CD14-positive monocyte (primary cell): ENCODE measurements around the gene TTC16. TPM values are rescaled to one million over a fixed set of nuclear protein-coding genes. Genes with fewer than 3 reads are reported as not detected.
A peak's percentile ranks its signal among the peaks of the same experiment; 100 is the strongest.

Experiments used
- DNase-seq, 3 donors: peaks; one replicate each; pipeline ENCODE4 v3.0.0-alpha.2; 2011 to 2022
- H2AFZ ChIP-seq: 2 replicates; pipeline ENCODE4 v1.6.0; 2012; ENCODE audit warnings: mild to moderate bottlenecking, low read depth, low read length, inconsistent platforms; ENCODE audit not compliant: insufficient read depth, poor library complexity, severe bottlenecking
- H3K27ac ChIP-seq, 2 donors: 1 replicate in 1 of 2; 2 replicates in 1 of 2; pipeline ENCODE4 v1.5.1; 2012 to 2013; ENCODE audit warnings: low read length in 2 of 2, control low read depth in 1 of 2, inconsistent platforms in 1 of 2, low read depth in 1 of 2, mild to moderate bottlenecking in 1 of 2
- H3K27me3 ChIP-seq, 2 donors: one replicate each; pipeline versions ENCODE4 v1.6.0 to v1.6.1; 2011 to 2013; ENCODE audit warnings: low read length in 2 of 2; ENCODE audit not compliant: control insufficient read depth in 2 of 2, insufficient read depth in 2 of 2
- H3K36me3 ChIP-seq, 2 donors: replicated peaks in 1 of 2; 1 replicate in 1 of 2; 2 replicates in 1 of 2; pipeline versions ENCODE4 v1.5.1 to v1.6.1; 2012 to 2013; ENCODE audit warnings: low read length in 2 of 2, control low read depth in 1 of 2, inconsistent platforms in 1 of 2, mild to moderate bottlenecking in 1 of 2; ENCODE audit not compliant: insufficient read depth in 2 of 2, control insufficient read depth in 1 of 2
- H3K4me1 ChIP-seq, 2 donors: 1 replicate in 1 of 2; 2 replicates in 1 of 2; pipeline versions ENCODE4 v1.5.1 to v1.6.1; 2012 to 2013; ENCODE audit warnings: low read length in 2 of 2, control low read depth in 1 of 2, inconsistent platforms in 1 of 2, mild to moderate bottlenecking in 1 of 2, moderate library complexity in 1 of 2; ENCODE audit not compliant: insufficient read depth in 2 of 2, control insufficient read depth in 1 of 2
- H3K4me2 ChIP-seq: replicated peaks from 2 replicates; pipeline ENCODE3; 2012; ENCODE audit warnings: low read length, moderate library complexity, mild to moderate bottlenecking; ENCODE audit not compliant: poor library complexity, severe bottlenecking; ENCODE audit errors: extremely low read depth
- H3K4me3 ChIP-seq, 3 experiments: fragments of 200-600 bp in 1 of 3; sonication (generic) in 1 of 3; replicated peaks in 1 of 3; 1 replicate in 2 of 3; 2 replicates in 1 of 3; pipeline ENCODE4 v1.5.1; 2011 to 2013; ENCODE audit warnings: low read length in 3 of 3, mild to moderate bottlenecking in 3 of 3, control low read depth in 2 of 3, low read depth in 2 of 3, inconsistent platforms in 1 of 3, moderate library complexity in 1 of 3
- H3K79me2 ChIP-seq: 2 replicates; pipeline ENCODE4 v1.6.0; 2012; ENCODE audit warnings: mild to moderate bottlenecking, control low read depth, inconsistent platforms, low read length, moderate library complexity; ENCODE audit not compliant: insufficient read depth
- H3K9ac ChIP-seq: 2 replicates; pipeline ENCODE4 v1.6.0; 2017; ENCODE audit warnings: low read length, mild to moderate bottlenecking; ENCODE audit not compliant: insufficient read depth, poor library complexity, severe bottlenecking
- H3K9me3 ChIP-seq, 2 donors: replicated peaks in 1 of 2; 1 replicate in 1 of 2; 2 replicates in 1 of 2; pipeline versions ENCODE4 v1.5.1 to v1.6.1; 2012 to 2013; ENCODE audit warnings: low read length in 2 of 2, control low read depth in 1 of 2; ENCODE audit not compliant: control insufficient read depth in 1 of 2, insufficient read depth in 1 of 2
- H4K20me1 ChIP-seq: 2 replicates; pipeline ENCODE4 v1.6.0; 2012; ENCODE audit warnings: mild to moderate bottlenecking, low read length, control low read depth, moderate library complexity; ENCODE audit not compliant: insufficient read depth
- H3K27ac Mint-ChIP-seq, 7 donors: one replicate each; pipeline ENCODE4 v1.8.0; 2020; ENCODE audit warnings: mild to moderate bottlenecking in 7 of 7, mixed read lengths in 7 of 7, moderate library complexity in 6 of 7, inconsistent platforms in 2 of 7
- H3K27me3 Mint-ChIP-seq, 3 donors: one replicate each; pipeline ENCODE4 v1.8.0; 2021 to 2022; ENCODE audit warnings: low read depth in 3 of 3, mild to moderate bottlenecking in 3 of 3, mixed read lengths in 3 of 3, moderate library complexity in 3 of 3, inconsistent platforms in 1 of 3
- H3K36me3 Mint-ChIP-seq, 2 donors: one replicate each; pipeline ENCODE4 v1.8.0; 2020; ENCODE audit warnings: mixed read lengths in 2 of 2, inconsistent platforms in 1 of 2, mild to moderate bottlenecking in 1 of 2
- H3K4me1 Mint-ChIP-seq: one replicate; pipeline ENCODE4 v1.8.0; 2020; ENCODE audit warnings: mild to moderate bottlenecking, mixed read lengths
- H3K4me3 Mint-ChIP-seq, 2 donors: one replicate each; pipeline ENCODE4 v1.8.0; 2020; ENCODE audit warnings: mild to moderate bottlenecking in 2 of 2, mixed read lengths in 2 of 2, moderate library complexity in 1 of 2
- H3K9me3 Mint-ChIP-seq, 7 donors: one replicate each; pipeline ENCODE4 v1.8.0; 2020 to 2022; ENCODE audit warnings: mixed read lengths in 7 of 7, mild to moderate bottlenecking in 6 of 7, moderate library complexity in 6 of 7, inconsistent platforms in 2 of 7
- CTCF ChIP-seq: fragments of 200-600 bp; IDR thresholded peaks from one replicate; pipeline ENCODE4 v1.8.0; 2022; ENCODE audit warnings: antibody characterized with exemption, mild to moderate bottlenecking
- WGBS: methylation state at CpG from one replicate; pipeline ENCODE4 v1.1.5; 2013; ENCODE audit warnings: missing lambda C conversion rate; ENCODE audit not compliant: insufficient coverage; 5-methylcytosine and 5-hydroxymethylcytosine counted together
- intact Hi-C, 2 donors: fragments of 100-400 bp; cut with micrococcal nuclease; formaldehyde crosslinking; loops; one replicate each; pipeline versions ENCODE4 v1.15.0 to v1.15.1; 2023
- polyA plus RNA-seq, 3 donors: library from polyadenylated mRNA; depleted of rRNA in 1 of 3; unstranded in 2 of 3; stranded (reverse) in 1 of 3; fragments of 300-500 nt in 2 of 3; fragments of >200 nt in 1 of 3; fragmentation: Illumina TruSeq in 2 of 3; gene quantifications; 1 replicate in 2 of 3; 2 replicates in 1 of 3; pipeline ENCODE4 v1.2.3, GENCODE V29; 2012 to 2021

TTC16 gene
- polyA plus RNA-seq, 3 donors: 0.04 TPM; not detected in 2

GRCh38 chr9:127778280-127779135 is 62.6 kb downstream of the TTC16 start, which contains the start of gene SH2D3C:
Gene SH2D3C (minus strand): TSS chr9:127778666. CDS start chr9:127778627, 39 bp downstream.
- Histone ChIP-seq H3K4me1 (peaks cover 84 to 87% of the 10 kb centered on the region in 2 donors), H3K27ac (peak within 1 kb of the TSS; percentile 96 to 98), H3K79me2 (peaks cover 80% of the 10 kb centered on the region), H4K20me1 (peaks cover 41% of the 10 kb centered on the region), H3K36me3 (peaks cover 10 to 17% of the 10 kb centered on the region in 2 donors), H2AFZ (no peak within 1 kb of the TSS), H3K27me3 (no peaks in the 10 kb centered on the region), H3K9ac (peak within 1 kb of the TSS; percentile 90), H3K4me2 (peak within 1 kb of the TSS; percentile 89), H3K4me3 (peak within 1 kb of the TSS; percentile 74 to 98 (median 91)), H3K9me3 (no peaks in the 10 kb centered on the region)
- H3K4me1 Mint-ChIP-seq: peaks cover 75% of the 10 kb centered on the region
- H3K27me3 Mint-ChIP-seq: peaks cover 0 to 7% (median 0%) of the 10 kb centered on the region in 3 donors
- H3K27ac Mint-ChIP-seq: peak within 1 kb of the TSS; percentile 93 to 99 (median 98)
- peaks cover 0 to 6% (median 0%) of the 10 kb centered on the region in 7 donors for H3K9me3 Mint-ChIP-seq
- WGBS: 0% methylated on average over 12 of the region's 13 CpGs
- intact Hi-C loops: loop anchor here in 1 of 2 donors (5.0 kb wide), 1 partner anchor 139 kb away; the partner anchor contains the start of gene ST6GALNAC4
- H3K4me3 Mint-ChIP-seq: peak within 1 kb of the TSS; percentile 99 to 100
- DNase-seq: peak; percentile 84 to 88 (median 86)
- no peak for TF ChIP-seq CTCF
- peaks cover 13 to 32% of the 10 kb centered on the region in 2 donors for H3K36me3 Mint-ChIP-seq

- DNase-seq: peak; percentile 89 to 95 (median 94)
Measured at GRCh38 chr9:127779136-127779981, 63.5 kb downstream of the TTC16 start.

More at GRCh38 chr9:127779136-127779981, 63.5 kb downstream of the TTC16 start:
- intact Hi-C loops: loop anchor here in 1 of 2 donors (5.0 kb wide), 1 partner anchor 138 kb away; the partner anchor contains the start of gene ST6GALNAC4
- H3K4me3 ChIP-seq: peak overlapping the region; percentile 74 to 98 (median 91)
- H3K36me3 Mint-ChIP-seq: peaks cover 4 to 24% of the 10 kb centered on the region in 2 donors
- H3K36me3 ChIP-seq: peaks cover 3 to 9% of the 10 kb centered on the region in 2 donors
- no peaks in the 10 kb centered on the region for H3K27me3 ChIP-seq
- H3K4me3 Mint-ChIP-seq: peak overlapping the region; percentile 99 to 100
- peaks cover 75% of the 10 kb centered on the region for H3K4me1 Mint-ChIP-seq
- H3K27ac Mint-ChIP-seq: peak overlapping the region; percentile 93 to 99 (median 98)
- H4K20me1 ChIP-seq: peaks cover 32% of the 10 kb centered on the region
- H3K27ac ChIP-seq: peak overlapping the region; percentile 96 to 98
- H3K9me3 Mint-ChIP-seq: peaks cover 0 to 6% (median 0%) of the 10 kb centered on the region in 7 donors
- peaks cover 74% of the 10 kb centered on the region for H3K79me2 ChIP-seq
- no peak overlapping the region for H2AFZ ChIP-seq
- H3K27me3 Mint-ChIP-seq: peaks cover 0 to 9% (median 0%) of the 10 kb centered on the region in 3 donors
- 13% methylated on average over 10 of the region's 17 CpGs for WGBS
- H3K9me3 ChIP-seq: no peaks in the 10 kb centered on the region
- peak overlapping the region; percentile 89 for H3K4me2 ChIP-seq
- no peak for TF ChIP-seq CTCF
- peaks cover 84 to 87% of the 10 kb centered on the region in 2 donors for H3K4me1 ChIP-seq
- peak overlapping the region; percentile 90 for H3K9ac ChIP-seq
